GM18517 (cell line): ENCODE data around the gene PPP1R16B.
"Not testable (repeated sequence)": the region's sequence is repeated elsewhere in the genome, so short reads cannot be mapped to it uniquely, and the experiment has no call there.

ENCODE experiments used
- ATAC-seq: cut with Tn5 transposase; IDR thresholded peaks from one replicate; pipeline ENCODE4 v1.9.1; 2021; ENCODE audit warnings: mild to moderate bottlenecking, moderate library complexity; ENCODE audit not compliant: unreplicated experiment

The PPP1R16B gene

DNA sequence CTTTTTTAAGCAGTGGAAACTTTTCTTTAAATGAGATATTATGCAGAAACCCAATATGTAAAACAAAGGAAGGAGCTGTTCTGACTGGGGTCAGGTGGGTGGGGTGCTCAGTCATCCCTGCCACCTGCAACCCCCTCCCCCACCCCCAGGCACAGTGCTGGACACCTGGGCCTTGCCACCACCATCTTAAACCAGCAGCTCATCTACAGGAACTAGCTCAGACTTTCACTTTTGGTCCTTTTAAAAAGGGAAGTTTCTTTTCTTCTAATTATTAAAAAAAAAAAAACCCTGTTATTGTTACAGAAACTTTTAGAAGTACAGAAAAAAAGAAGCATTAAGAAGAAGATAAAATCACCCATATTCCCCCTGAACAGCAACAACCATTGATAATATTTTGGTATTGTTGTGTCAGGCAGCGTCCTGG is 37.1 kb downstream of the PPP1R16B start:
- ATAC-seq = peak; percentile 85

DNA sequence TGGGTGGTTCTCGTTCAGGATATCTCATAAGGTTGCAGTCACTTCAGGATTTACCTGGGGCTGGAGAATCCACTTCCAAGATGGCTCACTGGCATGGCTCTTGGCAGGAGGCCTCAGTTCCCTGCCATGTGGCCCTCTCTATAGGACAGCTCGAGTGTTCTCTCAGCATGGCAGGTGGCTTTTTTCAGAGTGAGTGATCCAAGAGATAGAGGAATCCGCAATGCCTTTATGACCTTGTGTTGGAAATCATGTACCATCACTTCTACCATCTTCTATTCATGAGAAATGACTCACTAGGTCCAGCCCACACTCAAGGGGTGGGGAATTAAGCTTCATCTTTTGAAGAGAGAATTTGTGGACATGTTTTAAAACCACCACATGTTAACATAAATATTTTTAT is 37.8 kb downstream of the PPP1R16B start:
- ATAC-seq = no peak

DNA sequence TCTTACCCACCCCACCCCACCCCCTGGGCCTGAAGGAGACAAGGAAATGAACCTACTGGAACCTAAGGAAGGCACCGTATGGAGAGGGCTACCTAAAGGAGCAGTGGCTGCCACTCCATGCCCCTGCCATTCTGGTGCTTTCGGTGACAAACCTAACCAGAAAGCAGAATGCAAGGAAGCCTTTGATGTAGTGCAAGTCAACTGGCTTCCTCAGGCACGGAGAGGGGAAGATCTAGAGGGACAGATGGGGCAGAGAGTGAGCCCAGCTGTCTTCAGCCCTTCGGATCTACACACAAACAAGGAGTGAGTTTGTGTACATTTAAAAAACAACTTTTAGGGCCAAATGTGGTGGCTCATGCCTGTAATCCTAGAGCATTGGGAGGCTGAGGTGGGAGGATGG is 39.5 kb downstream of the PPP1R16B start:
- no peak for ATAC-seq

DNA sequence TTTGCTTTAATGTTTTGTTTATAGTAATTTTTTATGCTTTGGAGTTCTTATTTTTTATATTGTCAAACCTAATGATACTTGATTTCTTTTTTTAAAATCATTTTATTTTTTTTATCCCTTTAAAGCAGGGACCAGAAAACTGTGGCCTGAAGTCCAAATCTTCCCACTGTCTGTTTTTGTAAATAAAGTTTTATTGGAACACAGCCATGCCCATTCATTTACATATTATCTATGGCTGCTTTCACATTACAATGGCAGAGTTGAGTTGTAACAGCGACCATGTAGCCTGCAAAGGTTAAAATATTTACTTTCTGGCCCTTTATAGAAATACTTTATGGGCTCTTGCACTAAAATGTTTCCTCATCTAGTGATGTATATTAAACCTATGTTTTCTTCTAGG is 42.3 kb downstream of the PPP1R16B start:
- ATAC-seq = no peak

DNA sequence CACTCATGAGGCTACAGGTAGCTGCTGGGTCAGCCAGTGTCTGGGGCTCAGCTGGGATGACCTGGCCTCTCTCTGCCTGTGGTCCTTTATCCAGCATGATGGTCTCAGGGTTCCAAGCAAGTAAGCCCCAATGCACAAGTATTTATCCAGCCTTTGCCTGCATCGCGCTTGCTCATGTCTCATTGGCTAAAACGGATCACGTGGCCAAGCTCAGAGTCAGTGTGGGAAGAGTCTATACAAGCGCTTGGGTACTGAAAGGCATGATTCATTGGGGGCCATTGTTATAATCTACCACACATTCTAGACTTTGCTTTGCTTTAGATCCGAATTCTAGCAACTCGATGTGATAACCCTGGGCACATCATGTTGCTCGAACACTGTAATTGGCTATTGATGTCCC is 48.3 kb downstream of the PPP1R16B start:
- ATAC-seq = no peak

DNA sequence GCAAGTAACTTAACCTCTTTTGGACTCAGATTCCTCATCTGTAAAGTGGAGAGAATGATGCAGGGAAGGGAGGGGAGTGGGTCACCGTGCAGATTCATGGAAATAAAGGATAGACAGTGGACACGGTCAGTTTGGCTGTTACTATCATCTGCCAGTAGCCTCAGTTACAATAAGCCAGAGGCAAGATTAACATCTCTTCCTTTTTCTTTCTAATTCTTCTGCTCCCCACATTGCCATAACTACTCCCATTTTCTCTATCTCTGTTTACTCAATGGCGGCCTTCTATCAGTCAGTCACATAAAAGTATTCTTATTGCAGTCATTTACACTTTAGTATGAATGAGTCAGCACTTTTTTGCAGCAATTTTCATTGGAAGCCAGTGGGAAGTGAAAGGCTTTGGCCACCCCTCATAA is 49.2 kb downstream of the PPP1R16B start:
- ATAC-seq = no peak

DNA sequence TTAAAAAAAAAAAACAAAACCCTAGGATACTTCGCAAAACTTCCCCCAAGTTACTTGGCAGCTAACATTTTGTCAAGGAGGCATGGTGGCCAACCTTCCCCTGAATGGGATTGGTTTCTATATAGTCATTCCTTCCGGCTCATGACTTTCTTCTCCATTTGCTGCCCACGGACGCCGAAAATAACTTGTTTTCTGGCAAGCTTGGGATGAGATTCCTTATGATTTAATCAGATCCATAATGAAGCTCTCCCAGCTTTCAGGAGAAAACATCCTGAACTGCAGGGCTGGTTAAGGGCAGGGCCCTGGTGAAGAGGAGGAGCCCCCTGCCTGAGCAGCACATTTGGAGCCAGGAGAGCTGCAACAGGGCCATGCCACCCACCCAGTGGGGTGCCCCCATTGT is 49.9 kb downstream of the PPP1R16B start:
- ATAC-seq = no peak

DNA sequence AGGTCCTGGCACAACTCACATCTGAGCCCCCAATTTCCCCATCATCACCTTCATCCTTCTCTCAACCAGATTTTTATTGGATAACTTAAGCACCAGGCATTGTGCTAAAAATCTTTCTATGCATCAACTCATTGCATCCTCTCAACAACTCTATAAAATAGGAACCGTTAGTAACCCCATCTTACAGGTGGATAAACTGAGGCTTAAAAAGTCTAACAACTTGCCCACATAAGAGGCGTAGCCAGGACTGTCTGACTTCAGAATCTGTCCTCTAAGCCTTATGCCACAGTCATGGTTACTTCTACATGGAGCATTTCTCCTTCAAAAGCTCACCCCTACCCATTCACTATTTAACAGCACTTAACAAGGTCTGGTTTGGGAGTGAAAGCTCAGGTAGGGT is 51.1 kb downstream of the PPP1R16B start:
- no peak for ATAC-seq

DNA sequence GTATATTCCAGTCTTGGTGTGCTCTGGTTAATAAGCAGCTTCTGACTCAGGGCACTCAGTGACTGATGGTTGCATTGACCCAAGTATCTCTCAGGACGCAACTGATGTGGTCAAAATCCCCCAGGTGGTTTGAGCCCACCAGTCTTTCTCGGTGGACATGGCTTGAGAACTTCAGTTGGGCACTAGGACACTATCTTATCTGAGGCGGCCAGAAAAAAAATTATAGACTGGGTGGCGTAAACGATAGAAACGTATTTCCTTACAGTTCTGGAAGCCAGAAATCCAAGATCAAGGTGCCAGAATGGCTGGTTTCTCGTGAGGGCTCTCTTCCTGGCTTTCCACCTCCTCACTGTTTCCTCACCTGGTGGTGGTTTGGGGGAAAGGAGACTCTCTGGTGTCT is 52.2 kb downstream of the PPP1R16B start:
- ATAC-seq = no peak

DNA sequence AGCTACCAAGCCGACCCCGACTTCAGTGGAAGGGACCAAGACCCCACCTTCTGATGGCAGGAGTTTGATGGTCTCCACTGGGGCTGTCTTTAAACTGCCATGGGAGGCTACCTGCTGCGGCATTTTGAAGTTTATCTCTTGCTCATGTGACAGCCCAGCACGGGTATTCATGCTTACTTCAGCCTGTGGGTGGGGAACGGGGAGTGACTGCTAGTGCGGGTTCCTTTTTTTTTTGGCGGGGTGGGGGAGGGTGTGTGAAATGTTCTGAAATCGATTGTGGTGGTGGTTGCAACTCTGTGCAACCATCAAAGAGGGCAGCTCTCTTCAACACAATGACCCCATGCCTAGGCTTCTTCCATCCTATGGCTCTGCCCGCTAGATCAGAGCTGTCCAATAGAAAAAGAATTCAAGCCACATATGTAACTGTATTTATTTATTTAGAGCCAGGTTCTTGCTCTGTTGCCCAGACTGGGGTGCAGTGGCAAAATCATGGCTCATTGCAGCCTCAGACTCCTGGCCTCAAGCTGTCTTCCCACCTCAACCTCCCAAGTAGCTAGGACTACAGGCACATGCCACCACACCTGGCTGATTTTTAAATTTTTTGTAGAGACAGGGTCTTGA is 53.7 kb downstream of the PPP1R16B start:
- no peak for ATAC-seq

DNA sequence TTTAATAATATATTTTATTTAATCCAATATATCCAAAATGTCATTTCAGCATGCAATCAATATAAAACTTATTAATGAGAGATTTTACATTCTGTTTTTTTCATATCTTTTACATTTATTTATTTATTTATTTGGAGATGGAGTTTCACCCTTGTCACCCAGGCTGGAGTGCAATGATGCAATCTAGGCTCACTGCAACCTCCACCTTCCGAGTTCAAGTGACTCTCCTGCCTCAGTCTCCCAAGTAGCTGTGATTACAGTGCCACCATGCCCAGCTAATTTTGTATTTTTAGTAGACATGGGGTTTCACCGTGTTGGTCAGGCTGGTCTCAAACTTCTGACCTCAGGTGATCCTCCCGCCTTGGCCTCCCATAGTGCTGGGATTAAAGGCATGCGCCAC is 54.4 kb downstream of the PPP1R16B start:
- not testable (repeated sequence) for ATAC-seq

DNA sequence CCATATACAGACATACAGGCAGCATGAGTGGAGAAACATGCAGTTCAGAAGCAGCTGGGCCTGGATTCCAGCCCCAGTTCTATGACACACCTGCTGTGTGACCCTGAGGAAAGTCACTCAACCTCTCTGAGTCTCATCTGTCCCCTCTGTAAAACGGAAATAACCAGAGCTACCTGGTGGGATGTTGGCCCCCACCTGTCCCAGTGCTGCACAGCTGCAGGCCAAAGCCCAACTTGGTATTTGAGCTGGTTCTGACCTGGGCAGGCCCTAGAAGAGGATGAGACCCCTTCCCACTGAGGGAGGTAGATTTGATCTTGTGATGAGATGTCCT is 55.5 kb downstream of the PPP1R16B start:
- ATAC-seq = no peak

DNA sequence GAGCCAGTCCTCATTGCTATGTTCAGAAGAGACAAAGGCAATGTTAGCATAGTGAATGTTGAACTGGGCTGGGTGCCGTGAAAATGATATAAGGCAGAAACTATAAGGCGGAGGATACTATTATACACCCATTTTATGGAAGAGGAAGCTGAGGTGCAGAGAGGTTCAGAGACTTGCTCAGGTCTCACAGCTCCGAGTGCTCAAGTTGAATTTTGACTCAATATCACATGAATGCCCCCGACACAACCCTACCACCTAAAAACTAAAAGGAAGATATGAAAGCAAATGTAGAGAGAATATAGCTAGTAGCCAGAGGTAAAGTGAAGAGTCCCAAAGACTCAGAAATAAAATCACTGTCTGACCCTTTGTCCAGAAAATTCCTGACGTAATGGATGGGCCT is 56.7 kb downstream of the PPP1R16B start:
- no peak for ATAC-seq

DNA sequence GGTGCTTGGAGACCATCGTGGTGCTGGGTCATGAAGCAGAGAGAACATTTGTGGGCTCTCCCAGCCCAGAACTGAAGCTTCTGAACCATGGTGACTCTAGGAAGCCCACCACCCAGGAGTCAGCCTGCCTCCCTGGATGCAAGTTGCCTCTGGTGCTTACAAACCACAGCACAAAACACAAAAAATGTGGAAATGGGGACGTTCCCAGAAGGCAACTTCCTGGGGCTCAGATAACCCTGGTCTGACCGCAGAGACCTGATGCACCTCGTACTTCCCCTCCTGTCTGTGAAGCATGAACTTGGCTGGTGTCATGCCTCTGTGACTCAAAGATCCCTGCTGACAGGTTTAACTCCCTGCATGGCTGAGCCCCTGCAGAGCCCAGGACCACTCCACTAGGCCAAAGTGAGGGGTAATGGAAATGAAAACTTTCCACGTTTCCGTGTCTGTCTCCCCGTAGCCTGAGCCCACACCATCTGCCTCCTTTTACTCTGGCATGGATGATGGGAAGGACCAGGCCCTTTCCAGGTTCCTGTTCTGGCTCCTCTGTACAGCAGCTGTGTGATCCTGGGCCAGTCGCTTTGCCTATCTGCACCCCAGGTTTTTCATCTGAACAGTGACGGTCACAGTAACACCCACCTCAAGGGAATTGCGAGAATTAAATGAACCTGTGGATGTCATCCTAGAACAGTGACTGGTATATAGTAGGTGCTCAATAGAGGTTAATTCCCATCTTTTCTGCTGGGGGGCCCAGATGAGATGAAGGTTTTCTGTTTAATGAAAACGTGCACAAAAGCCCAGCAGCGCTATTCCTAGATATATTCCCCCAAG is 57.7 kb downstream of the PPP1R16B start:
- peak; percentile 59 for ATAC-seq

DNA sequence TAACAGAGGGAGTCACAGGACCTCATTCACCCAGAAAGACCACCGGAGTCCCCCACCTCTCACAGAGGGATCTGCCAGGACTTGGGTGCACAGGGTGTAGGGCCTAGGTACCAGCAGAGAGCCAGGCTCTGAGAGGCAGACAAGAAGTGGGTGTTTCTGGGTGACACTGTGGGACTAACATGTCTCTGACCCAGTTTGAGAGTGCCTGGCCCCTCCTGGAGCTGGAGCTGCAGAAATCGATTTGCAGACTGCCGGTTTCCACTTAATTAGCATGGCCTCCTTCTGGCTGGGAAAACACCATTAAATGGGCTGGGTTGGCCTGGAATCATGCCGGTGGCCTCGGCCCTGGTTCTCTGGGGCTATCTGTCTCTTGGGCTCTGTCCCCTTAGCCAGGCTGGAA is 59.2 kb downstream of the PPP1R16B start:
- no peak for ATAC-seq

DNA sequence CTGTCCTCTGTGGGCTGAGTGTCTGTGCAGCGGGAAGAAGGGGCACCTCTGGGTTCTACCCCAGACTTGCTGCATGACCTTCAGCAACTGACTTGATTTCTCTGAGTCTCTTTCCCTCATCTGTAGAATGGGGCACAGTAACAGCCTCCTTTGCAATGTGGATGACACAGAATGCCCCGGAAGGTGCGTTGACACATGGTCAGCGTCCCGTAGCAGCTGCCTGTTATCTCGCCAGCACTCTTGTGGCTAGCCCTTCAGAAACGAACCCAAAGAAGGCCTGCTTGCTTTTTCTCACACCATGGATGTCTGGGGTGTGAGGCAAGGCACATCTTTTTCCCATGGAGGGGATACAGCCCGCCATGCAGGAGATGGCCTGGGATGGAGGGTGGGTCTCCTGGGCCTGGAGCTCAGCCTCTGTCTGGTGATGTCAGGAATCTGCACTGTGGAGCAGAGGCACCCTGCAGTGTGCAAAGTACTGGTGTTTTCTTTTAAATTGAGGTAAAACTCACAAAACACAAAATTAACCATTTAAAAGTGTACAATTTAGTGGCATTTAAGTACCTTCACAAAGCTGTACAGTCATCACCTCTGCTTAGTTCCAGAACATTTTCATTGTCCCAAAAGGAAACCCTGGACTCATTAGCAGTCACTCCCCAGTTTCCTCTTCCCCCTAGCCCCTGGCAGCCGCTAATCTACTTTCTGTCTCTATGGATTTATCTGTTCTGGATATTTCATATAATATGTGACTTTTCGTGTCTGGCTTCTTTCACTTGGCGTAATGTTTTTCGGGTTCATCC is 61.0 kb downstream of the PPP1R16B start:
- no peak for ATAC-seq

DNA sequence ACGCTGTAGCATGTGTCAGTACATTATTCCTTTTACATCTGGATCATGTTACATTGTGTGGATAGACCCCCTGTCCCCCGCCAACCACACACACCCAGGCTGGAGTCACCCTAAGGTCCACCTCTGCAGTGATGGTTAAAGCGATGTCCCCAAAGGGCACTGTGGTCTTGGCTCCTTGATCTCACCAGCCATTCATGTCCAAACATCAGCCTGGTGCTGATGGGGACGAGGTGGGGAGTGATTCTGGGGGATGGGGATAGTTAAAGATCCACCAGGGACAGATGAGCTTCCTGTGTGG is 61.5 kb downstream of the PPP1R16B start:
- no peak for ATAC-seq

DNA sequence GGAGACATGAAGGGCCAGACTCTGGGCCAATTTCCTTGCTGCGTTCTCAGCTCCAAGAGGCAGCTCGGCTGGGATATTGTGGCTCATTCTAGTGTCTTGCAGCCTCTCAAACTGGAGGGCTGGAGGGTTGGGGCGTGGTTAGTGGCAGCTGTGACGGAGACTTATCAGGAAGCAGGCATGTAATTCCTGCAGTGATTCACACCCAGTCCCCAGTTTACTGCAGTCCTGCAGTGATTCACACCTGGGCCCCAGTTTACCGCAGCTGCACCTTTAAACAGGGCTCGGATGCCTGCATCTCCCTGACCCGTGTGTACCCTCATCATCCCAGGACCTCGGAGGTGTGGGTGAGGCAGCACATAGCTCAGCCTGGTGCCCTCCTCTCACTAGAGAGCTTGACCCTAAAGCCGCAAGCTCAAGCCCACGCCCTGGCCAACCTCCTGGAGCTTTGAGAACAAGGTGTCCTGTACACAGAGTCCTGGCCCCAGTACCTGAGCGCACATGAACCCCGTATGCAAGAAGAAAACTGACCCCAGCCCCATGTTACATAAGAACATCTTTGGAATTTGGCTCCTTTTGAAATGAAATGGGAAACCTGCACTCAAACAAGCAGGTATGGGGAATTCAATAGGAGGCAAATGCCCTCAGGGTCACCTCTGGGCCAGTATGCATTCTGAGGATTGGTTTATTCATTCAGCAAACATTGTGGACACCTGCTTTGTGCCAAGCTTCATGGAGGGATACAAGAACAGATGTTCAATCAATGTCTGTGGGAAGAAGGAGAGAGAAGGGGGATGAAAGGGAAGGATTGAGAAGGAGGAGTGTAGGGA is 65.4 kb downstream of the PPP1R16B start:
- no peak for ATAC-seq

DNA sequence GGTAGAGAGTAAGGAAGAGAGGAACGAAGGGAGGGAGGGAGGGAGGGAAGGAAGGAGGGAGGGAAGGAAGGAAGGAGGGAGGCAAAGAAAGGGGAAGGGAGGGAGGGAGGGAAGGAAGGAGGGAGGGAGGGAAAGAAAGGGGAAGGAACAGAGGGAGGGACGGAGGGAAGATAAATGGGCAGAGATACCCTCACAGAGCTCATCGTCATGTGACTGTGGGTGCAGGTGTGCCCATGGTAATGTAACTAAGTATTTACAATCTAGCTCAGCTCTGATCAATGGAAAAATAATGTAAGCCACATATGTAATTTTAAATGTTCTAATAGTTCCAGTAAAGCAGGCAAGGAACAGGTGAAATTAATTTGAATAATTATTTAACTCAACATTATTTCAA is 66.1 kb downstream of the PPP1R16B start:
- no peak for ATAC-seq

DNA sequence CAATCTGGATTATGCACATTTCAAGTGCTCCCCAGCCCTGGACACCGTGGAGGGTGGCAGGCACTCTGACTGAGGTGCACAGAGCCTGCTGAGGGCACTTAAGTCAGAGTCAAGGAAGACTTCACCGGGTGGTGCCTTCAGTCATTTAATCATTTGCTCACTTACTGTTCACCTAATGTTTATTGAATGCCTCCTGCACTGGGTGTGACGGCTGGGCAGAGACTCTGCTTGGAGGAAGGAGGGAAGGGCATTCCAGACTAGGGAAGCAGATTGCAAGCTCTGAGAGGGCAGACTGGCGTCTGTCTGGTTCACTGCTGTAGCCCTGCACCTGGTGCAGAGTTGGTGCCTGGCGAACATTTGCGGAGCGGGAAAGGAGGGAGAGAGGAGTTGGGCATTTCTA is 66.5 kb downstream of the PPP1R16B start:
- no peak for ATAC-seq

DNA sequence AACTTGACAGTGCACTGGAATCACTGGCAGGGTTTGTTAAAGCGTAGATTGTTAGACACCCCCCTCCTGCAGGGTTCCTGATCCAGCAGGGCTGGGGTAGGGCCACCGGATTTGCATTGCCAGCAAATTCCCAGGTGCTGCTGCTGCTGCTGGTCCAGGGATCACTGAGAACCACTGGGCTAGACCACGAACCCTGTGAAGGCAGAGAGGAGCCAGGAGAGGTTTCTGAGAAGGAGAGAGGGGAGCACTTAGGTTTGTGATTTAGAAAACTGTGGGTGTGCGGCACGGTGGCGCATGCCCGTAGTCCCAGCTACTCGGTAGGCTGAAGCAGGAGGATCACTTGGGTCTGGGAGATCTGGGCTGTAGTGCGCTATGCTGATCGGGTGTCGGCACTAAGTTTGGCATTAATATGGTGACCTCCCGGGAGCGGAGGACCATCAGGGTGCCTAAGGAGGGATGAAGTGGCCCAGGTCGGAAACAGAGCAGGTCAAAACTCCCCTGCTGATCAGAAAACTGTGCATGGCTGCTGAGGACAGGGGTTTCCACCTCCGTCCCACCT is 67.1 kb downstream of the PPP1R16B start:
- ATAC-seq = peak; percentile 1
